IPS DF 19.7 (cell line): Measurements from ENCODE around the gene C1QTNF6.
A peak's percentile ranks its signal among the peaks of the same experiment; 100 is the strongest.
"Not testable (repeated sequence)": the region's sequence is repeated elsewhere in the genome, so short reads cannot be mapped to it uniquely, and the experiment has no call there.

Source experiments
- DNase-seq: peaks from one replicate; pipeline ENCODE4 v3.0.0-alpha.2; 2013; ENCODE audit warnings: low read depth, low spot score

Gene C1QTNF6

DNA sequence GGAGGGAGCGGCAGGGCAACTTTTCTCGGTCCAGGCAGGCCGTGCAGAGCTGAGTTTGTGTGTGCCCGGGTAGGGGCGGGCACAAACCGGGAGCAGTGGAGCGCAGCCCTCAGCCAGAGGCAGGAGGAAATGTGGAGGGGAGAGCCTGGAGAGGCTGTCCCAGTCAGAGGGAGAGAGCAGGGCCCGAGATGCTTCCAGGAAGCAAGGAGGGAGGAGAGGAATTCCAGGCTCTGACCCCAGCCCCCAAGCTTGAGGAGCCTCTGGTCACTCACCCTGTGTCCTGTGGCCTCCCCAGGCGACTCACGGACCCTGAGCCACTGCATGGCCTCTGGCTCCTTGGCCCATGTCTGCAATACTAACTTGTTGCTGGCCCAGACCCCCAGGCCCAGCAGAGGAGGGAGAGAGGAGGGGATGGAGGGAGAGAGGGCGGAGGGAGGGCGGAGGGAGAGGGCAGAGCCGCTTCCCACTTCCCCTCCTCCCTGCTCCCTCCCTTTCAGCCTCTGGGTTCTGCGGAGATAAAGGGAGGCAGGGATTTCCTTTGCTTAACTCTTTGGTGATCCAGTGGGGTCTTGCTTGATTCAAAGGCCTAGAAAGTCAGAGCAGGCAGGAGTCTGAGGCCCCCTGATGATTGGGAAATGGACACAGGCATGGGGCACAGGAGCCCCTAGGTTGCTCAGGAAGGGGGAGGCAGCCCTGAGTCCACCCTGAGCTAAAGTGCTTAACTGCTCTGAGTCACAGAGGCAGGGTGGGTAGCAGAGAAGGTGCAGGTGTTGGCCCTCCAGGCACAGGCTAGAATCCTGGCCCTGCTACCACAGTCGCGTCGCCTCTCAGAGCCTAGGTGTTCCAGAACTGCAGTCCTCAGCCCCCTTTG, at the start of gene C1QTNF6:
C1QTNF6 (minus strand) TSS at position 357 of the 871 bp plus-strand sequence; CDS start at position 323, 34 bp downstream.
- DNase-seq, result peak; percentile 82

DNA sequence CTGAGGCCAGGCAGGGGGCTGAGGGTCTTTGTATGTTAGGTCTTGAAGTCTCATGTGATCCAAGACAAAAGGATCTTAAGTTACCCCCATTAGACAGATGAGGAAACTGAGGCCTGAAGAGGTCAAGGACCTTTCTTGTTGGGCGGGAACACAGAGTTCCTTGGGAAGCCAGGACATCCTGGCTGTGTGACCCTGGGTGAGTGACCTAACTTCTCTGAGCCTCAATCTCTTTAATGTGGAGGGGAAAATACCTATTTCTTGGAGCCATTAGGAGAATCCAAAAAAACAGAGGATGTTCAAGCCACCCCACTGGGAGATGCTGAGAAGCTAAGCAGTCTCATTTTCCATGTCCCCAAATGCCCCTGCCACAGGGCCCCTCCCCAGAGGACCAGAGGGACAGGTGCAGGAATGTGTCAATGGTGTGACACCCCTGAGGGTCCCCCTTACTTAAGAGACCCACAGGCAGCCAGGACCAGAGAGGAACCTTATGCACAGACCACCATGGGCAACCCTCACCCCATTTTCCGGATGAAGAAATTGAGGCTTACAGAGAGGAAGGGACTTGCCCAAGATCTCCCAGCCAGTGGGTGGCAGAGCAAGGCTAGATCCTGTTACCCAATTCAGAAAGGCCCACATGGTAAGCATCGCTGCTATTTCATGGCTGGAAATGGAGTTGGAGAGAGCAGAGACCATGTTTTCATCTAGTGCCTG, 48.0 kb upstream of the C1QTNF6 start:
- DNase-seq, result no peak

DNA sequence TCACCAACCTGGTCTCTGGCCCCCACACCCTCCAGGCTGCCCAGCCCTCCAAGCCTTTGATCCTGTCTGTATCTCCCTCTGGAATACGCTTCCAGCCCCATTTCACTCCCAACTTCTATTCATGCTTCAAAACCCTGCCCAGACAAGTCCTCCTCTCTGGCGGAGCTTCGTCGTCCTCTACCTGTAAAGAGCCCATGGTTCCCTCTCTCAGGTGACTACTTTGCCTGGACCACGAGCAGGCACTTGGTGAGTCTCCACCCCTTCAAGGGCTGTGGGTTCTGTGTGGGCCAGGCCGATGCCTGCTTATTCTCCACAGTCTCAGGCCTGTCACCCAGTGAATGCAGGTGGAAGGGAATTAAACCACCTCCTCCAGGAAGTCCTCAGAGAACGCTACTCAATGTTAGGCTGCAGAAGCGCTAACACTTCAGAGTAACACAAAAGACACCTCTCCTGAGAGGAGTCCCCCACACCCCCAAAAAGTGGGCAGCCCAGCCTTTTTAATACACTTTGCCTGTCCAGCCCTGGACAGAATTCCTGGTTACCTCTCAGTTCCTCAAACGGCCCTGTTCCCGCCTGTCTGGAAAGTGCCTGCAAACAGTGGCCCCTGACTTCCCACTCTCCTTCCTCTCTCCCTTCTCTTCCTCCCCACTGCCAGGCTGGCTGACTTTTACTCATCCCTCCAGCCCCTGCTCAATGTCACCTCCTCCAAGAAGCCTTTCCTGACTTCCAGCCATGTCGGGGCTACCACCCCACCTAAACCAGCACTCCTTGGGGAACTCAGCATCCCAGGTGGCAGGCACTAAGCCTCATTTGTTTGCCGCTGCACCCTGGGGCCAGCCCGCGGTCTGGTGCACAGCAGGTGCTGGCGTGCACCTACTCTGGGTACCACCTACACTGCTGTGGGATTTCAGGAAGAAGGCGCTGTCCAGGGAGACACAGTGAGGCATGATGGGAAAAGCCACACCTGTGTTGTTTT, 47.0 kb upstream of the C1QTNF6 start:
- DNase-seq, result no peak

DNA sequence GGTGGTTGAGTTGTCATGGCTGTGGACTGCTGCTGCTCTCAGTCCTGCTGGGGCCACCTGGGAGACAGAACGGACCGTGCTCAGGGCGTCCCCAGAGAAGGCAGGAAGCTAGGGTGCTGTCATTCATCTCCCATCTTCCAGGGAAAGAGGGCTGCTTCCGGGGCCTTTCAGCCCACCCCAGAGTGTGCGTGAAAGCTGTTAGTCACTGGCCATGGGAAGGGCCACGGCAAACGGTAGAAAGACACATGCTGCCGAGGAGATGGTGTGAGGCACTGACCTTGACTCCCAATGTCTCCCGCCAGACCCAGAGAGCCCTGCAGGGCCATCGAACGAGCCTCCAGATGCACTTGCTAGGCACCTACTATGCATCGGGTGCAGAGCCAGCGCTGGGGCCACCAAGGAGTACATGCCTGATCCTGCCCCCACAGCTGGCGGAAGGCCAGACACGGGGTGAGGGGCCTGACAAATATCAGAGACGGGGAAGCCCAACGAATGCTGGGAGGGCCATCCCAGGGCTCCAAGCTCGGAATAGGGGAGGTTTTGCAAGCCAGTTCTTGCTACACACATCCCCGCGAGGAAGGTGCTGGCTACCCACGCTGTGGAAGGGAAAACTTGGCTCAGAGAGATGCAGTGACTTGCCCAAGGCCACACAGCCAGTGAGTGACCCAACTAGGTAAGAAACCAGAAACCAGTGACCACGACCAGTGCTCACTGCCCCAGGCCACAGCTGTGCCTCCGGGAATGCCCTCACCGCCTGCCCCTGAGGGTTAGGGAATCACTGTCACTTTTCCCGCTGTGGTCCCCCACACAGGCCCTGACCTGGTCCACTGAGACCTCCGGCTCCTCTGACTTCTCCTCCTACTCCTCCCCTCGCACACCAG, 45.9 kb upstream of the C1QTNF6 start:
- DNase-seq, result no peak

DNA sequence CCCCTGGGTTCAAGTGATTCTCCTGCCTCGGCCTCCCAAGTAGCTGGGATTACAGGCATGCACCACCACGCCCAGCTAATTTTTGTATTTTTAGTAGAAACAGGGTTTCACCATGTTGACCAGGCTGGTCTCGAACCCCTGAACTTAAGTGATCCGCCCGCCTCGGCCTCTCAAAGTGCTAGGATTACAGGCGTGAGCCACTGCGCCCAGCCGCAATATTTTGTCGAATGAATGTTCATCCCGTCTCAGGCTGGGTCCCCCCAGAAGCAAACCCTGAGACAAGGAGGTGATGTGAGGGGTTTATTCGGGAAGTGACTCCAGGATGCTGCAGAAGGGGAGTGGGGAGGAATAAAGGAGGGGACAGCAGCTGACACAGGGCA, 45.3 kb upstream of the C1QTNF6 start:
- DNase-seq, result not testable (repeated sequence)

DNA sequence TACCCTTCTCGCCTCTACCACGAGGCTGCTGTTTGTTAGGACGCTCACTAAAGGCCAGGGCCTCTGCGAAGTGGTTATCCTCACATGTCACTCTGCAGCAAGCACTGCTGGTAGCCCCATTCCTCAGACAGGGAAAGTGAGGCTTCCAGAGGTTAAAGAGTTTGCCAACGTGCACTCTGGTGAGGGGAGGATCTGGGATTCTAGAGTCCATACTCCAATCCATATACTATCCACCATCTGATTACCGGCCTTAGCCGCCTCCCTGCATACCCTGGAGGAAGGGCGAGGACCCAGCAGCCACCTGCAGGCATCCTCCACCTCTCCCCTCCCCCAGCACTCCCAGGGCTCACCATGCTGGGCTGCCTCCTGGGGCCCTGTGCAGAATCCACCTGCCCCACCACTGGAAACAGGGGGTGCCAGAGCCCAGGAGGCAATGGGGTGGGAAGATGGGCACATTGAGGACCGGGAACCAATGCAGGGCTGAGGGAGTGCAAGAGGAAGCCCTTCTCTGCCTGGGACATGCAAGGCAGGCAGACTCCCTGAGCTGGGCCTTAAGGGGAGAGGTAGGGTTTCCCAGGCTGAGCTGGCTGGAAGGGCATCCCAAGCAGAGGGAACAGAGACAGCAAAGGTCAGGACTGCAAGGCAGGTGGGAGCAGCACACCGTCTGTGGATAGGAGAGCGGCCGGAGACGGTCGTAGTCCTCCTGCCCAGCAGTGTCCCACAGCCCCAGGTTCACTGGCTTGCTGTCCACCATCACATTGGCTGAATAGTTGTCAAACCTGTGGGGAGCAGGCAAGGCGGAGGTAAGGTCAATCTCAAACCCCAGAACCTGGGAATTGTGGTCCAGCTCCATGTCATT, 44.3 kb upstream of the C1QTNF6 start:
- no peak for DNase-seq

DNA sequence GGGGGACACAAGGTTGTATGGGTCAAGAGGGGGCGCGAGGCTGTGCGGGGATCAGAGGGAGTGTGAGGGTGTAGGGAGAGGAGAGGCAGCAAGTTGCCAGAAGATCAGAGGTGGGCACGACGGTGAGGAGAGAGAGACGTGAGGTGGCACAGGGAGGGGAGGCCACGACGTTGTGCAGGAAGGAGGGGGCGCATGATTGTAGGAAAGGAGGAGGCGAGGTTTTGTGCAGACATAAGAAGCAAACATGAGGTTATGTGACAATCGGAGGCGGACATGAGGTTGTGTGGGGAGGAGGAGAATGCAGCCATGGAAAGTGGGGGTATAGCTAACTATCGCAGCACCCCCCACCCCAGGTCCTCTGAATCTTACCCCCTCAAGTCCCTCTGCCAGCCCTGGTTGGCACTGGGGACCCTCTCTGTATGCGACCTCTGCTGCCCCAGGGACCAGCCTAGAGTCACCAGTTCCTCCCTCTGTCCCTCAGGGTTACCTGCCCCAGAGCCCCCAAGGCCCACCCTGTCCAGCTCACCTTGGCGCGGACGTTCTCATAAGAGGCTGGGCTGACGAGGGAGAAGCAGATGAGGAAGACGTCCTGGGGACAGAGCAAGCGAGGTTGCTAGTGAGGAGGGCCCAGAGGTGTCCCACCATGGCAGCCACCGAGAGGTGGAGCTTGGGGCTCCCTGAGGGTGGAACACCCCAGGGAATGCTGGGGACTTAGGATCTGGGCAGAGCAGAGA, 43.5 kb upstream of the C1QTNF6 start:
- no peak for DNase-seq

DNA sequence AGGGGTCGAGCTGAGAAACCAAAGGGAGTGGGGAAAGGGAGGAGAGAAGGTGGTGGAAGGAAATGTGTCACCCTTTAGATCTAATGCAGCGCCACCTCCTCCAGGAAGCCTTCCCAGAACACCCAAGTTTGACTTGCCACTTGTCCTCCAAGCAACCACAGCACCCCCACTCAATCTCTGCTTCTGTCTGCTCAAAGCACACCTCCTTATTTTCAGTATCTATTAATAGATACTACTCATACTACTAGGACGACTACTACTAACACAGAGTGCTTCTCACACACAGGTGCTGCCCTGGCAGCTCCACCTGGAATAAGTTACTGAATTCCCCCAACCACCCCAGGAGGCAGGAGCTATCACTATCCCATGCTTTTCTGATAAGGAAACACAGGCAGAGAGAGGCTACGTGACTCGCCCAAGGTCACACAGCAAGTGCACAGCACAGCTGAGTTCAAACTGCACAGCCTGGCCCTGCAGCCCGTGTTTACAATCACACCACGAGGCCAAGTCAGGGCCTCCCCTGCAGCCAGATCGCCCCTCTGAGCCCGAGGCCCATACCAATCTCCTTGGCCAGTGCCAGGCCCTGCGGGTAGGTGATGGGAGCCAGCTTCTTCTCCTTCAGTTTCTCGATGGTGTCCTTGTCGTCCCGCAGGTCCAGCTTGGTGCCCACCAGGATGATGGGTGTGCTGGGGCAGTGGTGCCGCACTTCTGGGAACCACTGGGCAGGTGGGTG, 42.8 kb upstream of the C1QTNF6 start:
- DNase-seq, result no peak

DNA sequence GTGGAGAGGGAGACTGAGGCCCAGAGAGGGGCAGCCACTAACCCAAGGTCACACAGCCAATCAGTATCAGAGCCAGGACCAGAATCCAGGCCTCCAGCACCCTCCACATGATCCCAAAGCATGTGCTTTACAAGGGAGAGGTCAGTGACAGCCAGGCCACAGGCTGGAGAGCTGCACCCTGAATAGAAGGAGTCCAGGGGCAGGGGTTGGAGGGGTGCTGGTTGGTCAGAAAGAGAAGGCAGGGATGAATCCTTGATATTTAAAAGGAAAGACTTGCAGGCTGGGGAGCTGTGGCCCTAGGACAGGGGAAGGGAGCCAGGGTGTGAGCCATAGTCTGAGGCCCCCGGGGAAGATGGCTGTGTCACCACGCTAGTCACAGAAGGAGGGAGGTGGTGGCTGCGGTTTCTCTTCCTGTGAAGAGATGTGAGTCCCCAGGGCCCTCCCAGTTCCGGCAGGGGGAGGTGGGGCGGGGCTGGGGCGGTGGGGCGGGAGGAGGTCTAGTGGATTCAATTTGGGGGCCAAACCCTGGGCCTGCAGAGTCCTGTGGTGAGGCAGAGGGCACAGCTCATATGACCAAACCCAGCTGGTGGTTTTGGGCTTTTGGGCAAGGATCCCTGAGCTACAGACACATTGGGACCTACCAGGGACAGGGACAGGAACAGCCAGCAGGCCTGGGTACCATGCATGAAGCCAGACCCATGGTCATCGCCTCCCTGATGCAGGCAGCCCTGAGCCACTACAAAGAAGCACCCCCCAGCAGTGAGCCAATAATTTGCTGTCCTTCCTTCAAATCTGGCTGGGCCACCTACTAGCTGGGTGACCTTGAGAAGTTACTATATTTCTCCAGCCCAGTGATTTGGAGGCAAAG, 42.0 kb upstream of the C1QTNF6 start:
- DNase-seq, result no peak

DNA sequence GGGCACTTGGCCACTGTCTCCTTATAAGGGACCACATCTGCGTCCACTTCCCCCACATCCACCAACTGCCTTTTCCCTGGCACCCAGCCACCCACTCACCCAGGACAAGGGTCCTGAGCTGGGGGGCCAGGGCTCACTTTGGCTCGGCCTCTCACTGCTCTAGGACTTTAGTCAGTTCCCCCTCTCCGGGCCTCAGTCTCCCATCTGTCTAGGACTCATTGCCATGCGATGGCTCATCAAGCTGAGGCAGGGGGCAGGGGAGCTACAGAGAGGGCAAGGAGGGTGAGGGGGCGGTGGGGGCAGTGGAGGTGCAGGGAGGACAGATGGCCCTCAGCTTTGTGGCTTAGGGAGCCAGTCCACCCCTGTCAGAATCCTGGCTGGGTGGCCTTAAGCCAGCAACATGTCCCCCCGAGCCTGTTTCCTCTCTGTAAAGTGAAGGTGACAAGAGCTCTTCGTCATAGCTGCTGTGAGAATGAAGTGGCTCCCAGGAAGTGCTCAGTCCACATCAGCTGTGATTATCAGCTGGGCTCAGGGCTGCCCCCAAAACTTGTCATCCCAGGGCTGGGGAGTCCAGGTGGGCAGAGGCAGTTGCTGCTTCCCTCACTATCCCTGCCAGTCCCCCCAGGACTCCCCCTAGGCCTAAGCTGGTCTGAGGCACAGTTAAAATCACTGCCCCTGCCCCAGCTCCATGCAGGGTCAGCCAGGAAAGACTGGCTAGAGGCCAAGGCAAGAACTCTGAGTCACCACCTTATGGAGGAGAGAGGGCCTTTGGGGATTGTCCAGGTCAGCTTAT, 41.2 kb upstream of the C1QTNF6 start:
- no peak for DNase-seq

DNA sequence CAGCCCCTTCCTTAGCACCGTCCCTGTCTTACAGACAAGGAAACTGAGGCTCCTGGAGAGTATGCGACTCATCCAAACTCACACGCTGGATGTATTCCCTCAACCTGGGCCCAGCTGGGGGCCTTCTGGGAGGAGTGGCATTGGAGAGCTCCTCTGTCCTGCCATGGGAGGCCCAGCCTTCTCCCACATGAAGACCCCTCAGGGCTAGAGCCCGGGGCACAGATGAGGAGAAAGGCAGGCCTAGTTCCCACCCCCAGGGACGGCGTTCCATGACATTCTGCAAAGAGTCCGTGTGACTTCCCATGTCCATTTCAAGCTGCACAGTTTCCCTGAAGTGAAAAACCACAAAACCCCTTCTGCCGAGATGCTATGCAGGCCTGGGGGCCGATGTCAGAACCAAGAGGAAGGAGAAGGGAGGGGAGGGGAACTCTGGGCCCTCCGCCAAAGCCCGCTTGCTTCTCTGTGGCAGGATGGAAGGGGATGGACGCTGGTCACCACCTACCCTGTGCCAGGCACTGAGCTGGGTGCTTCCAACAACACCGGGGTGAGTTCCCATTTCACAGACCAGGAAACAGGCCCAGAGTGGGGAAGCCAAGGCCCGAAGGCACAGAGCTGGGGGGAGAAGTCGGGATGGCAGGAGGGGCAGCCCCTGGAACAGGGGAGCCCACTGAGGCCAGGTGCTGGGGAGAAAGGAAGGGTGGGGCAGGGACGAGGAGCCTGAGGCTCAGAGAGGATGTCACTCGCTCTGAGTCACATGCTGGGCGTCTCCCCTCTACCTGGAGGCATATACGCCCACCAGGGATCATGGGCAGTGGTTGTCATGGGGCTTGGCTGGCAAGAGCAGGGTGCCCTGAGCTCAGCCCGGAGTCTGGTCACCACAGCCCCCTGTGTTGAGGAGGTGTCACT, 40.3 kb upstream of the C1QTNF6 start:
- DNase-seq, result no peak

DNA sequence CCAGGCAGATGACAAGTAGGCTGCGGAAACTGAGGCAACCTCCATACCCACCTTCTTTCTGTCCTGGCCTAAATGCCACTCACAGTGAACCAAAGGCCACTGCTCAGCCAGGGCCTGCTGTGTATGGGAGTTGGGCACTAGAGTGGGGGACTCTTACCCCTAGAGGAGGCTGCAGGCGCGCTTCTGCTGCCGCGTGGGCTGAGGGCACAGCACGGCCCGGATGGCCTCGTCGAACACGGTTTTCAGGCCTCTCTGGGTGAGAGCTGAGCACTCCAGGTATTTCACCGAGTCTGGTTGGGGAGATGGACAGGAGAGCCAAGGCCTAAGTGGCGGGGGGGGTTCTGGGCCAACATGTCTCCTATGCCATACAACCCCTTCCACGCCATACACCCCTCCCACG, 38.5 kb upstream of the C1QTNF6 start:
- no peak for DNase-seq

DNA sequence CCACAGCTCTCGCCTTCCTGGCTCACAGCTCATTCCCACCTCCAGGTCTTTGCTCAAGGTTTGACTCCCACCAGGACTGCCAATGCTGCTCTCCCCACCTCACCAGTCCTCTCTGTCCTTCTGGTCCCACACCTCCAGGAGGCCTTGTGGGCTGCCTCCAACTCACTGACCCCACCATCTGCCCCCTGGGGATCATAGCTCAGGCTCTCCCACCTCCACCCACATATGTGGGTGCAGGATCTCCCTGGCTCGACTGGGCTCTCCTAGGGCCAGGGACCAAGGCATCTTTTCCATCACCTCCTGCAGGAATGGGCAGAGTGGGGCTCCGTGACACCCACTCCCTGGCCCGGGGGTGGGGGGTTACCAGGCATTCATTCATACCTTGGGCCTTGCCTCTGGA, 38.0 kb upstream of the C1QTNF6 start:
- DNase-seq, result no peak

DNA sequence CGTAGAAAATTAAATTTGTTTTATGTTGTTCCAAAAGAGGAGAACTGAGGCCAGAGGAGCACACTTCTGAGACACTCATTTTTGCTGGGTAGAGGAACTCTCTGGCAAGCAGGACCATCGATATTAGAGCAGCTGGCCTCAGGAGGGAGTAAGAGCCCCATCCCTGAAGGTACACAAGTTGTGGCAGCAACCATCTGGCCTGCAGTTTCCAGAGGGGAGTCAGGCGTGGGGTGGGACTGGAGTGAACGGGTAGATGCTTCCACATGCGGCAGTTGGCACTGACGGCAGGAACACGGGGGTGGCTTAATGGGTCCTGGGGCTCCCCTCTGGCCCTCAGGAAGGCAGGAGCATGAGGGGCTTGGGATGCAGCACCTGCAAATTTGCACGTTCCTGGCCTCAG, 37.4 kb upstream of the C1QTNF6 start:
- no peak for DNase-seq

DNA sequence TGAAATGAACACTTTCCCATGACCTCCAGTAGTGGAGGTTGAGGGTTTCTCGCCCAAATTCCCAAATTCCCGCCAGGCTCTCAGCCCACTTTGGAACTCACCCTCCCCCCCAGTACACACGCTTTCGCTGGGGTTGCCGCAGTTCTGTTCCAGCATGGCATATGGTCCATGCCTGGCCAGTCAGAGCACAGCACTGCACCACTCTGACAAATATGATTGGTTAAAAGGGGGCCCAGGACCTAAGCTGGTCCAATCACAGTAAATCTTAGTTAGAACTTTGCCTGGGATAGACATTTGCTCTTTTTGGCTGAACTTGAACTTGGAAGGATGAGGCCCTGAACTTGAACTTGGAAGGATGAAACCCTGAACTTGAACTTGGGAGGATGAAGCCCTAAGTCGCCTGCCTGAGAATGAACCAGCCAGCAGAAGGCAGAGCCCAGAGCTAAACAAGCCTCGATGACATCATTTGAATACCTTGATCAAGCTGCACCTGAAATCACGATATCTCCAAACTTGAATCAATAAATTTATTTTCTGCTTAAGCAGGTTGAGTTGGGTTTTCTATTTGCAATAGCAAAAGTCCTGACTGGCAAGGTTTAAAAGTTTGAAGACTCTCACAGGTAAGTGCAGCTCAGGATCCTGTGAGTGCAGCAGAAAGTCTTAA, 36.8 kb upstream of the C1QTNF6 start:
- DNase-seq, result no peak
